Type B pancreatic cell (in vitro differentiated cells): ENCODE measurements around the gene TMEM165. TPM values are rescaled to one million over a fixed set of nuclear protein-coding genes. Genes with fewer than 3 reads are reported as not detected.

Experiments
- DNase-seq: peaks from one replicate; pipeline ENCODE4 v3.0.0; 2021; ENCODE audit warnings: mixed read lengths; ENCODE audit not compliant: unreplicated experiment; ENCODE audit errors: extremely low spot score
- H3K27ac Mint-ChIP-seq: 2 replicates; pipeline ENCODE4 v1.8.0; 2021; ENCODE audit warnings: mild to moderate bottlenecking, mixed read lengths
- H3K27me3 Mint-ChIP-seq: 2 replicates; pipeline ENCODE4 v1.8.0; 2021; ENCODE audit warnings: mixed read lengths
- H3K36me3 Mint-ChIP-seq: 2 replicates; pipeline ENCODE4 v1.8.0; 2021; ENCODE audit warnings: mixed read lengths
- H3K4me1 Mint-ChIP-seq: one replicate; pipeline ENCODE4 v1.8.0; 2021; ENCODE audit warnings: mixed read lengths; ENCODE audit not compliant: unreplicated experiment
- H3K4me3 Mint-ChIP-seq: 2 replicates; pipeline ENCODE4 v1.8.0; 2021; ENCODE audit warnings: mild to moderate bottlenecking, mixed read lengths
- H3K9me3 Mint-ChIP-seq: 2 replicates; pipeline ENCODE4 v1.8.0; 2021; ENCODE audit warnings: mixed read lengths
- total RNA-seq: library from RNA; stranded (reverse); gene quantifications from 2 replicates; pipeline ENCODE4 v1.2.1, GENCODE V29; 2021; ENCODE audit warnings: low replicate concordance
- TF ChIP-seq, protein P1 (sequence below): fragments of 200-600 bp; sonication (generic); conservative IDR thresholded peaks from 2 replicates; pipeline ENCODE4 v1.5.0; 2021; ENCODE audit warnings: antibody characterized with exemption, mild to moderate bottlenecking

The TMEM165 gene
- total RNA-seq, 1 donor from 2014 or later = 69.2 TPM

DNA sequence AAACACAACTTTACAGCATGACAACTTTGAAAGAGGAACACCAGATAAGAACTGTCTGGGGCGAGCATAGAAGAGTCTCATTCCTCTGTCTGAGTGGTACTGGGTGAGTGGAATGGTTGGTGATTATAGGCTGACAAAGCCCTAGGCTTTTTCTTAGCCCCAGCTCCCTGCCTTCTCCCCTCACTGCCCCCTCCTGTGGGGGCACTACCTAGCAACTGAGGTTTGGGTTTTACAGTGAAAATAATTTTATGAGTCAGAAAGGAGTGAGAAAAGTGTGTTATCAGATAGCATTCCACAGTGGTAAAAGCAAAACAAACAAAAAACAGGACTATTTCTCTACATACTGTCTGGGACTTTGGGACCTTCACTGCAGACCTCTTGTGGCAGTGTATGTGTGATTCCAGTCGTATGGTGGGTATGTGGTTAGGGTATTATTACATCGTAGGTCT is 10.5 kb upstream of the TMEM165 start:
- no peak overlapping the region for H3K4me3 Mint-ChIP-seq
- H3K36me3 Mint-ChIP-seq = no peaks in the 10 kb centered on the region
- TF ChIP-seq, protein P1, sequence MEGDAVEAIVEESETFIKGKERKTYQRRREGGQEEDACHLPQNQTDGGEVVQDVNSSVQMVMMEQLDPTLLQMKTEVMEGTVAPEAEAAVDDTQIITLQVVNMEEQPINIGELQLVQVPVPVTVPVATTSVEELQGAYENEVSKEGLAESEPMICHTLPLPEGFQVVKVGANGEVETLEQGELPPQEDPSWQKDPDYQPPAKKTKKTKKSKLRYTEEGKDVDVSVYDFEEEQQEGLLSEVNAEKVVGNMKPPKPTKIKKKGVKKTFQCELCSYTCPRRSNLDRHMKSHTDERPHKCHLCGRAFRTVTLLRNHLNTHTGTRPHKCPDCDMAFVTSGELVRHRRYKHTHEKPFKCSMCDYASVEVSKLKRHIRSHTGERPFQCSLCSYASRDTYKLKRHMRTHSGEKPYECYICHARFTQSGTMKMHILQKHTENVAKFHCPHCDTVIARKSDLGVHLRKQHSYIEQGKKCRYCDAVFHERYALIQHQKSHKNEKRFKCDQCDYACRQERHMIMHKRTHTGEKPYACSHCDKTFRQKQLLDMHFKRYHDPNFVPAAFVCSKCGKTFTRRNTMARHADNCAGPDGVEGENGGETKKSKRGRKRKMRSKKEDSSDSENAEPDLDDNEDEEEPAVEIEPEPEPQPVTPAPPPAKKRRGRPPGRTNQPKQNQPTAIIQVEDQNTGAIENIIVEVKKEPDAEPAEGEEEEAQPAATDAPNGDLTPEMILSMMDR = no peak
- no peaks in the 10 kb centered on the region for H3K9me3 Mint-ChIP-seq
- peaks cover 6% of the 10 kb centered on the region for H3K4me1 Mint-ChIP-seq
- DNase-seq = no peak
- H3K27ac Mint-ChIP-seq = no peak overlapping the region
- H3K27me3 Mint-ChIP-seq = no peaks in the 10 kb centered on the region

DNA sequence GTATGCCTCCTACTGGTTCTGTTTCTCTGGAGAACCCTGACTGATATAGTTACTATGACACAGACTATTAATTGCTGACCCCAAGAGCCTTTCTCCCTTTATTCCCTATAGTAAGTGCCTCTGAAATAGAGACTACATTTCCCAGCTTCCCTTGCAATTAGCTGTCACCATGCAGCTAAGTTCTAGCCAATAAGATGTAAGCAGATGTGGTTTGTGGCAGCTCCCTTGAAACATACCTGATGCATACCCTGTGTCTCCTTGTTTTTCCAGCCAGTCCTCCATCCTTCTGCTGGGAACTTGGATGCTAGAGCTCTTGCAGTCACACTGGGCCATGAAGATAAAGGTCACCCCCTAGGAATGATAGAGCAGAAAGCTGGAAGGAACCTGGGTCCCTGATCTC is 9.7 kb upstream of the TMEM165 start:
- H3K27ac Mint-ChIP-seq = no peak overlapping the region
- no peaks in the 10 kb centered on the region for H3K27me3 Mint-ChIP-seq
- peaks cover 6% of the 10 kb centered on the region for H3K4me1 Mint-ChIP-seq
- TF ChIP-seq, protein P1 = no peak
- no peaks in the 10 kb centered on the region for H3K36me3 Mint-ChIP-seq
- no peak for DNase-seq
- no peak overlapping the region for H3K4me3 Mint-ChIP-seq
- H3K9me3 Mint-ChIP-seq = no peaks in the 10 kb centered on the region

DNA sequence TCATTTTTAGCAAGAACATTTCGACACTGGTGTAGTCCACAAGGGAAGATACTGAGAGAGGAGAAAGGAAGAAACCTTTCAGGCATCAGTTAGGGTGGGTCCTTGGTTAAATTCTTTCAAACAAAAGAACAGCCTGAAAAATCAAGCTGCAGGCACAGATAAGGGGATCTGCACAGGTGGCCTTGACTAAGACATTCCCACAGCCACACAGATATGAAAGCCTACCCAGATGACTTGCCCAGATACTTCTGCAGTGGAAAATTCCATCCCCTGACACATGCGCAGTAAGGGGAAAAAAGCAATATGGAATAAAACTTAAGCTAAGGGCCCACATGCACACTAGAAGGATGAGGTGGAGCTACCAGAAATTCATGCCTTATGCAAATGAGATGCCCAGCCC is 8.9 kb upstream of the TMEM165 start:
- TF ChIP-seq, protein P1 = no peak
- Mint-ChIP-seq H3K27ac (no peak overlapping the region), H3K9me3 (no peaks in the 10 kb centered on the region), H3K4me3 (no peak overlapping the region), H3K36me3 (no peaks in the 10 kb centered on the region), H3K4me1 (peaks cover 6% of the 10 kb centered on the region), H3K27me3 (no peaks in the 10 kb centered on the region)
- DNase-seq = no peak

DNA sequence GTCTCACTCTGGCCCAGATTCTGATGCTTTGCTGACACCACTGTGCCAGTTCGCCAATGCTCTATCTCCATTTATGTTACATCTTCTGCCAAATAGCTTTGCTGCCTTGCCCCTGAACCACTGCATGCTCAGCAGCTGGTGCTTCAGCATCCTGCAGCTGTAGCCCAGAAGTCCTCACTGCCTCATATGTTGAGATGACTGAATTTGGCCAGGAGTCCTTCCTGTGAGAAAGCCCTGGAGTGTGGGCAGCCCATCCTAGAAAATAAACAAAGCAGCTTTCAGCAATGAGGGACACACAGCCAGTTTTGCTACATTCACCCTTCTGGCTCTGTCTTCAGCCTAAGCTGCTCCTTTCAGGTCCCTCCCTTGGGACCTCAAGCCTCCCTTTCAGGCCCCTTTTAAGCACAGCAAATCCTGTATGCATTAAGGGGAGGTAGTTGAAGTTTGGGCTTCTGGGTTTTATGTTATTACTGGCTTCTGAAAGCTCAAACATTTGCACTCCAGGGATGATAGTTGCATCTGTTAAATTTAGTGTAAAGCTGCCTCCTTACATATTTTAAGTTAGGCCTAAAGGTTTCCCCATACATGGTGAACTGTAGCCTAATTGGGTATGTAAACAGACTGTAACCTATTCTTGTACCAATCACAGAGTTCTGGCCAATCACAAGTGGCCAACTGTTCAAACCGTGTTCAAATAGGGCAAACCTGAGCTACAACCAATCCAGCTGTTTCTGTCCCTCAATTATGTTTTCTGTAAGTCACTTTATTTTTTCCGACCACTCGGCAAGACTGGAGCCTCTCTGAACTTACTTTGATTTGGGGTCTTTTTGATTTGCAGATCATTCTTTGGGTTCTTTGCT is 2.1 kb upstream of the TMEM165 start:
- Mint-ChIP-seq H3K36me3 (peaks cover 5% of the 10 kb centered on the region), H3K27ac (peak overlapping the region; percentile 21), H3K4me3 (peak overlapping the region; percentile 62), H3K4me1 (peaks cover 25% of the 10 kb centered on the region), H3K9me3 (no peaks in the 10 kb centered on the region), H3K27me3 (no peaks in the 10 kb centered on the region)
- TF ChIP-seq, protein P1 = no peak
- DNase-seq = no peak

DNA sequence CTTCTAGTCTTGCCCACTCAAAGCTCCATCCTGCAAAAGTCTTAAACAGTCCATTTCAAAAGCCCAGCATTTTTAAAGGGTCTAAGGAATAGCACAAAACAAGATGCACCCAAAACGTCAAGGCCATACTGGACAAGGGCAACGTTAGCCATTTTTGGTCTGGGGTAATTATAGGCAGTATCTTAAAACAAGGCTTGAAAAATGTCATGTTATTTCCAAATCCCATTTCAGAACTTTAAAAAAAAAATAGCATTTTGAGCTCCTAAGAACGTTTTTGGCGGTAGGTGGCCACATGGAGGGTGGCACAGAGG is 584 bp upstream of the TMEM165 start:
- Mint-ChIP-seq H3K27ac (peak overlapping the region; percentile 99), H3K4me3 (peak overlapping the region; percentile 100), H3K36me3 (peaks cover 11% of the 10 kb centered on the region), H3K4me1 (peaks cover 33% of the 10 kb centered on the region), H3K9me3 (no peaks in the 10 kb centered on the region), H3K27me3 (no peaks in the 10 kb centered on the region)
- TF ChIP-seq, protein P1 = peak; percentile 49
- no peak for DNase-seq
